Epithelial cell of proximal tubule (primary cell): Measurements from ENCODE around the gene REXO2. TPM values are rescaled to one million over a fixed set of nuclear protein-coding genes. Genes with fewer than 3 reads are reported as not detected.

Source experiments
- DNase-seq: peaks from one replicate; pipeline ENCODE4 v3.0.0-alpha.2; 2011; ENCODE audit warnings: low read depth
- H3K4me3 ChIP-seq: 2 replicates; pipeline ENCODE4 v1.5.1; 2011; ENCODE audit warnings: low read depth, mild to moderate bottlenecking, low read length
- total RNA-seq: library from RNA; depleted of rRNA; stranded (reverse); fragments of >200 nt; gene quantifications from 2 replicates; pipeline ENCODE4 v1.2.3, GENCODE V29; 2015
- TF ChIP-seq, protein P1 (sequence below): conservative IDR thresholded peaks from 2 replicates; pipeline ENCODE4 v1.5.1; 2012; ENCODE audit warnings: low read depth, mild to moderate bottlenecking, low read length

REXO2 gene
- total RNA-seq, 1 donor from 2014 or later: 206 TPM

DNA sequence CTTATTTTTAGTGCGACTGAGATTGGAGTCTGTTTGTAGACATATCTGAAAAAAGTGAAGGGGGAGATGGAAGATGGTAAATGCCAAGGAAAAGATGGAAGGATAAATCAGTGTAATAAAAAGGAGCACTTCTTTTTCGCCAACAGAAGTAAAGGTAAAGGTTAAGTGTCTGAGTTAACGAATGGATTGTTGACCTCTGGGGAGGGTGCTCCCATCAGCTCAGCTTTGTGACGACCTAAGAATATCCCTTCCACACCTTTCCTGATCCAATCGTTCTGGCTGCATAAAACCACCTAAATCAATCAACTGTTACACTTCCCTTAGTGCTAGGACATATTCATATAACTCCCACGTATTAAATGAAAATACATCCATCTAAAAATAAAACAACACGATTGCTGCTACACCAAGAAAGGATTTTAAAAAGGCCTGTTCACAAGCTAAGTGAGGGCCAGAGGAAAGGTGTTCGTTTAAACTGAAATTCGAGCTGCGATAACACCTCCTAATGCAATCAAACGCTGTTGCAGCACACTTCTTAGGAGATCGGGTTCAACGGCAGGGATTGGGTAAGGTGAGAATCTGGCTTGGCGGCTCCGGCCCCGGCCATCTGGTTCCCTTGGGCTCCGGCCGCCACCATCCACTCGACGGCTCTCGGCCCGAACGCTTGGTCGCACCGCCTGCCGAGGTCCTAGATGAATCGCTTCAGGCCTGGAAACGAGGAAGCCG, 39.6 kb upstream of the REXO2 start:
- DNase-seq: no peak
- TF ChIP-seq, protein P1, sequence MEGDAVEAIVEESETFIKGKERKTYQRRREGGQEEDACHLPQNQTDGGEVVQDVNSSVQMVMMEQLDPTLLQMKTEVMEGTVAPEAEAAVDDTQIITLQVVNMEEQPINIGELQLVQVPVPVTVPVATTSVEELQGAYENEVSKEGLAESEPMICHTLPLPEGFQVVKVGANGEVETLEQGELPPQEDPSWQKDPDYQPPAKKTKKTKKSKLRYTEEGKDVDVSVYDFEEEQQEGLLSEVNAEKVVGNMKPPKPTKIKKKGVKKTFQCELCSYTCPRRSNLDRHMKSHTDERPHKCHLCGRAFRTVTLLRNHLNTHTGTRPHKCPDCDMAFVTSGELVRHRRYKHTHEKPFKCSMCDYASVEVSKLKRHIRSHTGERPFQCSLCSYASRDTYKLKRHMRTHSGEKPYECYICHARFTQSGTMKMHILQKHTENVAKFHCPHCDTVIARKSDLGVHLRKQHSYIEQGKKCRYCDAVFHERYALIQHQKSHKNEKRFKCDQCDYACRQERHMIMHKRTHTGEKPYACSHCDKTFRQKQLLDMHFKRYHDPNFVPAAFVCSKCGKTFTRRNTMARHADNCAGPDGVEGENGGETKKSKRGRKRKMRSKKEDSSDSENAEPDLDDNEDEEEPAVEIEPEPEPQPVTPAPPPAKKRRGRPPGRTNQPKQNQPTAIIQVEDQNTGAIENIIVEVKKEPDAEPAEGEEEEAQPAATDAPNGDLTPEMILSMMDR: no peak
- peak overlapping the region; percentile 63 for H3K4me3 ChIP-seq

DNA sequence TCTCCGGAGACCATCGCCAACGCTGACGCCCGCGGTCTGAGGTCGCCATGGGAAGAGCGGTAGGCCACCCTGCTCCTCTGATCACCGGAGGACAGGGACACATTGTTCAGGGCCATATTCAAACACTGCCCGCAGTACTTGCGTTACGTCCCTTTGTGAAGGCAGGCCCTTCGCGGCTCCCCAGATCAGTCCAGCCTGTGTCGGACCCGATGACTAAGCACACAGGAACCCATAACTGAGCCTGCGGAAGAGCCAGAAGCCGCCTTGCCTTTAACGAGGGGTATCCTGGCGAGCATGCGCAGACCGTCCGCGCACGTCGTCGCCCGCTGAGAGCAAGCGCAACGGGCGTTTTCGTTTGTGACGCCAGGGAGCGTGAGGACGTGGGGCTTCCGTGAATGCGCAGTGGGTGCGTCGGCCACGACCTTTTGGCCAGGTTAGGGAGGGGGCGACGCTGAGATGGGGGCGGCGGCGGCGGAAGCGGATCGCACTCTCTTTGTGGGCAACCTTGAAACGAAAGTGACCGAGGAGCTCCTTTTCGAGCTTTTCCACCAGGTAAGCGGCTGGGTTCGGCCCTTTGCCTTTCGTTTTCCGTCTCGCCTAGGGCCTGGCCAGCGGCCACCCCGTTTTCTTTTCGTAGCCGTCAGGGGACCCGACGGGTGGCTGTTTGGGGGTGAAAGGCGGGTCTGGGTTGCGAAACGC, 38.9 kb upstream of the REXO2 start, which contains the start of the genes C11orf71 and RBM7:
Gene C11orf71 (minus strand): TSS at position 296 of the 699 bp plus-strand sequence. CDS start 180 bp downstream, at position 116.
Gene RBM7 (plus strand): TSS at position 451 of the 699 bp plus-strand sequence. CDS start 6 bp downstream, at position 457.
- DNase-seq: peak; percentile 84
- H3K4me3 ChIP-seq: peak within 1 kb of the TSS; percentile 63
- TF ChIP-seq, protein P1: peak; percentile 7

DNA sequence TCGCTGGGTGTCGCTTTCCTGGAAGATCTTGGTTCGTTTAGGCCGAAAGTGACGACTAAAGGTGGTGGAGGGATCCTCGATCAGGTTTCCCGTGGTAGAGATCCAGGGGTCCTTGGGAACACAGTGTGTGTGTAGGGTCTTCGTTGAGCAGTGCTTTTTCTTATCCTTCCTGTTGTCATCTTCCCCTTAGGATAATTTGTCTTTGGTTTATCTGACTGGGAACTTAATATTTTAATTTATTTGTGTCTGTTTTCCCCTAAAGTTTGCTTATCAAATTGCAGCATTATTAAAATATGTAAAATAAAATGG, 38.4 kb upstream of the REXO2 start:
- peak overlapping the region; percentile 63 for H3K4me3 ChIP-seq
- no peak for DNase-seq
- TF ChIP-seq, protein P1: peak; percentile 3

DNA sequence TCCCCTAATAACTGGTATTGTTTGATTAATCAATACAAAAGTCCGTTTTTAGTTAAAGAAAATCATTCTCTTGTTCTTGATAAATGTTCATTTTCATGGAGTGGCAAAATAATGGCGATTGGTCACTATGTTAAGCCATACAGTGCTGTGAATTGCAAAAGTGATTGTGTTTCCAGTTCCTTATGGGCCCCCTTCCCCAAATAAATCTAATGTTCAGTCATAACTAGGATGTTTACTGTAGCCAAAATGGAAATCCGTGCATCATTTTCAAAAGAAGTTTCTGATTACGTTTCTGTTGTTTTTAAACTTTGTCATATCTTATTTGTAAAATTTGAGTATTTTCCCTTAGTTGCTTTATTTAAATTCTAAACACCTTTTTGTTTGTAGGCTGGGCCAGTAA, 38.0 kb upstream of the REXO2 start:
- TF ChIP-seq, protein P1: no peak
- peak overlapping the region; percentile 63 for H3K4me3 ChIP-seq
- DNase-seq: no peak

DNA sequence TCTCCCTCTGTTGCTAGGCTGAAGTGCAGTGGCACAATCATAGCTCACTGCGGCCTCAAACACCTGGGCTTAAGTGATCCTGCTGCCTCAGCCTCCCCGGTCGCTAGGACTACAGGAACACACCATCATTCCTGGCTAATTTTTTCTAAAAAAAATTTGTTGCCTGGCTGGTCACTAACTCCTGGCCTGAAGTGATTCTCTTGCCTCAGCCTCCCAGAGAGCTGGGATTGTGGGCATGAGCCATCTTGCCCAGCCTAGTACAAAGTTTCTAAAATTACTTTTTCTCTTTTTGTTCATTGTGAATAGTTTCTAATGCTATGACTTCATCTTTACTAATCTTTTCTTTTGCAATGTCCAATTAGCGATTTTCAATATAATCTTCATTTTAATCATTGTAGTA, 26.3 kb upstream of the REXO2 start:
- no peak for DNase-seq
- TF ChIP-seq, protein P1: no peak

DNA sequence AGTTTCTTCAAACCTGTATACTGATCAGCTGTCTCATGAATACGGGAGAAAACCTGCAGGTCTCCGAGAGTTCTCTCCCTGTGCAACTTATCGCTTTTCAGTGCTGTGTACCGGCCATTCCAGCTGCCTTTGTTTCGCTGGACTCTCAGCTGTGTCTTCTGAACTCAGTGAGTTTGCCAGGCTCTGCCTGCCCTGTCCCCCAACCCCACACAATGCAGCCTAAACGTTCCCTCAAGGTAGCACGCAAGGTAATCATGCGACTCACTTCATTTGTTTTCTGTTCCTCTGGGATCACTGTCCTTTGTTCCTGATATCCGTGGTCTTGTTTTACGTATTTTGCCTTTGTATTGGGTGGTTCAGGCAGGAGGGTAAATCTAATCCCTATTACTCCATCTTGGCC, 25.3 kb upstream of the REXO2 start:
- H3K4me3 ChIP-seq: no peak overlapping the region
- TF ChIP-seq, protein P1: no peak
- no peak for DNase-seq

More for the DNA sequence above, 26.3 kb upstream of the REXO2 start:
- H3K4me3 ChIP-seq: no peak overlapping the region

DNA sequence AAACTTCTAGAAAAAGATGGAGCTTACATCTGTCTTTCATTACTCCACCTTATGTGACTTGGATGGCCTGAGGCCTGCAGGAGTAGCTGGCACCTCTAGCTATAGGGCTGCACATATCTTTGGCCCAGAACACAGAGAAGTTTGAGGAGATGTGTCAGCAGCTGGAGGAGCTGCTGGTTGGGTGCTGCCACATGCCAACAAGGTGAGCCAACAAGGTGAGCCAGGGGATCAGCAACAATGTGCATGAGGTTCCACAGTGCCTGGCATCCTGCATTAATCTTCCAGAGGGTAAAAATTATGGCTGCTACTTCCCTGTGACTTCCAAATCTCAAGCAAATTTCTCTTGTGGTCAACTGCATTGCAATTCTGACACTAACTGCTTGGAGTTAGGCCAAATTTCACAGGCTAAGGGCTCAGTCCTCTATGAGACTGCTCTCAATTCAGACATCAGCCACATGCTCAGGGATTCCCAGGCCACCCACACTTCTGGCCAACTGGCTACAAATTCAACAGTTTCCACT, 22.8 kb upstream of the REXO2 start:
- no peak overlapping the region for H3K4me3 ChIP-seq
- DNase-seq: no peak
- TF ChIP-seq, protein P1: no peak
